Lung microvascular endothelial cell (primary cell): ENCODE measurements around the gene CWC27. TPM values are rescaled to one million over a fixed set of nuclear protein-coding genes. Genes with fewer than 3 reads are reported as not detected.
"Not testable (repeated sequence)": the region's sequence is repeated elsewhere in the genome, so short reads cannot be mapped to it uniquely, and the experiment has no call there.

ENCODE experiments used
- DNase-seq, 2 donors: peaks; one replicate each; pipeline versions ENCODE4 v3.0.0 to v3.0.0-alpha.2; 2010; ENCODE audit warnings: low read depth in 2 of 2
- total RNA-seq: library from RNA; depleted of rRNA; stranded (reverse); fragments of >200 nt; gene quantifications from 2 replicates; pipeline ENCODE4 v1.2.1, GENCODE V29; 2014

CWC27 gene
- total RNA-seq, 1 donor from 2014 or later, result 7.9 TPM

GRCh38 chr5:64921386-64921785 is 152.7 kb downstream of the CWC27 start:
- DNase-seq, result no peak

- peak in 1 of 2 donors; percentile 14 for DNase-seq
These were observed 154.5 kb downstream of the CWC27 start for GRCh38 chr5:64923151-64923685.

GRCh38 chr5:64925123-64925522 is 156.4 kb downstream of the CWC27 start:
- DNase-seq, result no peak

- DNase-seq, result no peak
These were observed 161.1 kb downstream of the CWC27 start for GRCh38 chr5:64929833-64930232.

- DNase-seq, result peak in 1 of 2 donors; percentile 14
These were observed 162.1 kb downstream of the CWC27 start for GRCh38 chr5:64930672-64931318.

- not testable (repeated sequence) for DNase-seq
These were observed 170.7 kb downstream of the CWC27 start for GRCh38 chr5:64939422-64939771.

GRCh38 chr5:64939772-64940510 is 171.2 kb downstream of the CWC27 start:
- peak in 1 of 2 donors; percentile 31 for DNase-seq

GRCh38 chr5:64942460-64942859 is 173.7 kb downstream of the CWC27 start:
- no peak for DNase-seq

- no peak for DNase-seq
These were observed 176.1 kb downstream of the CWC27 start for GRCh38 chr5:64944868-64945267.

GRCh38 chr5:64947031-64947430 is 178.3 kb downstream of the CWC27 start:
- peak; percentile 82 to 94 for DNase-seq

- DNase-seq, result no peak
These were observed 179.1 kb downstream of the CWC27 start for GRCh38 chr5:64947801-64948200.

- DNase-seq, result no peak
These were observed 180.6 kb downstream of the CWC27 start for GRCh38 chr5:64949331-64949730.

- DNase-seq, result no peak
These were observed 184.4 kb downstream of the CWC27 start for GRCh38 chr5:64952951-64953673.

GRCh38 chr5:64954518-64954917 is 185.8 kb downstream of the CWC27 start:
- DNase-seq, result no peak

- DNase-seq, result peak; percentile 60 to 70
These were observed 190.1 kb downstream of the CWC27 start for GRCh38 chr5:64958757-64959391.

- DNase-seq, result no peak
These were observed 194.5 kb downstream of the CWC27 start for GRCh38 chr5:64963278-64963677.

- no peak for DNase-seq
These were observed 199.9 kb downstream of the CWC27 start for GRCh38 chr5:64968591-64969110.

- DNase-seq, result no peak
These were observed 200.8 kb downstream of the CWC27 start for GRCh38 chr5:64969578-64969977.

GRCh38 chr5:64971513-64971912 is 202.8 kb downstream of the CWC27 start:
- peak; percentile 30 to 44 for DNase-seq

- no peak for DNase-seq
These were observed 203.3 kb downstream of the CWC27 start for GRCh38 chr5:64971990-64972389.

GRCh38 chr5:64972591-64972990 is 203.9 kb downstream of the CWC27 start:
- peak in 1 of 2 donors; percentile 27 for DNase-seq
